ENCODE results near the gene ARMCX4.
"Not testable (repeated sequence)": the region's sequence is repeated elsewhere in the genome, so short reads cannot be mapped to it uniquely, and the experiment has no call there.

ARMCX4 gene

GRCh38 chrX:101485212-101485949, at the start of gene ARMCX4:
Gene ARMCX4, plus strand, starts transcription at chrX:101485456. Its CDS starts 3,134 bp downstream, at chrX:101488590.
- DNase-seq (ENCODE audit: low read depth in 2 of 2) = no peak

- no peak for DNase-seq (ENCODE audit: low read depth in 2 of 2)
Observed at GRCh38 chrX:101442085-101442484, 43.2 kb upstream of the ARMCX4 start.

- DNase-seq (ENCODE audit: low read depth in 2 of 2) = no peak
Observed at GRCh38 chrX:101449279-101449678, 36.0 kb upstream of the ARMCX4 start.

GRCh38 chrX:101450085-101450484, 35.2 kb upstream of the ARMCX4 start:
- no peak for DNase-seq (ENCODE audit: low read depth in 2 of 2)

GRCh38 chrX:101450961-101451360, 34.3 kb upstream of the ARMCX4 start:
- no peak for DNase-seq (ENCODE audit: low read depth in 2 of 2)

- no peak for DNase-seq (ENCODE audit: low read depth in 2 of 2)
Observed at GRCh38 chrX:101452056-101452455, 33.2 kb upstream of the ARMCX4 start.

GRCh38 chrX:101460669-101461068, 24.6 kb upstream of the ARMCX4 start:
- DNase-seq (ENCODE audit: low read depth in 2 of 2) = no peak

- DNase-seq (ENCODE audit: low read depth in 2 of 2) = no peak
Observed at GRCh38 chrX:101462892-101463291, 22.4 kb upstream of the ARMCX4 start.

- no peak for DNase-seq (ENCODE audit: low read depth in 2 of 2)
Observed at GRCh38 chrX:101478366-101478765, 6.9 kb upstream of the ARMCX4 start.

- no peak for DNase-seq (ENCODE audit: low read depth in 2 of 2)
Observed at GRCh38 chrX:101482296-101482695, 3.0 kb upstream of the ARMCX4 start.

- no peak for DNase-seq (ENCODE audit: low read depth in 2 of 2)
Observed at GRCh38 chrX:101483705-101484104, 1.6 kb upstream of the ARMCX4 start.

GRCh38 chrX:101484135-101484534, 1.1 kb upstream of the ARMCX4 start:
- DNase-seq (ENCODE audit: low read depth in 2 of 2) = no peak

GRCh38 chrX:101488796-101489195, 3.5 kb downstream of the ARMCX4 start:
- DNase-seq (ENCODE audit: low read depth in 2 of 2) = no peak

- DNase-seq (ENCODE audit: low read depth in 2 of 2) = no peak
Observed at GRCh38 chrX:101491943-101492342, 6.7 kb downstream of the ARMCX4 start.

- DNase-seq (ENCODE audit: low read depth in 2 of 2) = no peak
Observed at GRCh38 chrX:101493225-101493624, 8.0 kb downstream of the ARMCX4 start.

- not testable (repeated sequence) for DNase-seq (ENCODE audit: low read depth in 2 of 2)
Observed at GRCh38 chrX:101502929-101503328, 17.7 kb downstream of the ARMCX4 start.

GRCh38 chrX:101507372-101507771, 22.1 kb downstream of the ARMCX4 start:
- DNase-seq (ENCODE audit: low read depth in 2 of 2) = no peak

GRCh38 chrX:101507986-101508385, 22.7 kb downstream of the ARMCX4 start:
- DNase-seq (ENCODE audit: low read depth in 2 of 2) = no peak

- no peak for DNase-seq (ENCODE audit: low read depth in 2 of 2)
Observed at GRCh38 chrX:101530944-101531343, 45.7 kb downstream of the ARMCX4 start.
